GM21786 (cell line): ENCODE measurements around the gene LMNA.

Experiments used
- ATAC-seq: cut with Tn5 transposase; IDR thresholded peaks from one replicate; pipeline ENCODE4 v1.9.1; 2021; ENCODE audit not compliant: unreplicated experiment

LMNA gene

DNA sequence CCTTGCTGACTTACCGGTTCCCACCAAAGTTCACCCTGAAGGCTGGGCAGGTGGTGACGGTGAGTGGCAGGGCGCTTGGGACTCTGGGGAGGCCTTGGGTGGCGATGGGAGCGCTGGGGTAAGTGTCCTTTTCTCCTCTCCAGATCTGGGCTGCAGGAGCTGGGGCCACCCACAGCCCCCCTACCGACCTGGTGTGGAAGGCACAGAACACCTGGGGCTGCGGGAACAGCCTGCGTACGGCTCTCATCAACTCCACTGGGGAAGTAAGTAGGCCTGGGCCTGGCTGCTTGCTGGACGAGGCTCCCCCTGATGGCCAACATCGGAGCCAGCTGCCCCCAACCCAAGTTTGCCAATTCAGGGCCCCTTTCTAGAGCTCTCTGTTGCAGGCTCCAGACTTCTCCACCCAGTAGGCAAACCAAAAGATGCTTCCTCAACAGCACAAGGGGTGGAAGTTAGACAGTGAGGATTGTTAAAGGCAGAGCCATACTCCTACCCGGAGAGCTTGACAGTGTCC is 22.5 kb downstream of the LMNA start:
- no peak for ATAC-seq

DNA sequence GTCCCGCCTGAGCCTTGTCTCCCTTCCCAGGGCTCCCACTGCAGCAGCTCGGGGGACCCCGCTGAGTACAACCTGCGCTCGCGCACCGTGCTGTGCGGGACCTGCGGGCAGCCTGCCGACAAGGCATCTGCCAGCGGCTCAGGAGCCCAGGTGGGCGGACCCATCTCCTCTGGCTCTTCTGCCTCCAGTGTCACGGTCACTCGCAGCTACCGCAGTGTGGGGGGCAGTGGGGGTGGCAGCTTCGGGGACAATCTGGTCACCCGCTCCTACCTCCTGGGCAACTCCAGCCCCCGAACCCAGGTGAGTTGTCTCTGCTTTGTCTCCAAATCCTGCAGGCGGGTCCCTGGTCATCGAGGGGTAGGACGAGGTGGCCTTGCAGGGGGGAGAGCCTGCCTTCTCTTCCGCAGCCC is 24.0 kb downstream of the LMNA start:
- ATAC-seq = no peak

DNA sequence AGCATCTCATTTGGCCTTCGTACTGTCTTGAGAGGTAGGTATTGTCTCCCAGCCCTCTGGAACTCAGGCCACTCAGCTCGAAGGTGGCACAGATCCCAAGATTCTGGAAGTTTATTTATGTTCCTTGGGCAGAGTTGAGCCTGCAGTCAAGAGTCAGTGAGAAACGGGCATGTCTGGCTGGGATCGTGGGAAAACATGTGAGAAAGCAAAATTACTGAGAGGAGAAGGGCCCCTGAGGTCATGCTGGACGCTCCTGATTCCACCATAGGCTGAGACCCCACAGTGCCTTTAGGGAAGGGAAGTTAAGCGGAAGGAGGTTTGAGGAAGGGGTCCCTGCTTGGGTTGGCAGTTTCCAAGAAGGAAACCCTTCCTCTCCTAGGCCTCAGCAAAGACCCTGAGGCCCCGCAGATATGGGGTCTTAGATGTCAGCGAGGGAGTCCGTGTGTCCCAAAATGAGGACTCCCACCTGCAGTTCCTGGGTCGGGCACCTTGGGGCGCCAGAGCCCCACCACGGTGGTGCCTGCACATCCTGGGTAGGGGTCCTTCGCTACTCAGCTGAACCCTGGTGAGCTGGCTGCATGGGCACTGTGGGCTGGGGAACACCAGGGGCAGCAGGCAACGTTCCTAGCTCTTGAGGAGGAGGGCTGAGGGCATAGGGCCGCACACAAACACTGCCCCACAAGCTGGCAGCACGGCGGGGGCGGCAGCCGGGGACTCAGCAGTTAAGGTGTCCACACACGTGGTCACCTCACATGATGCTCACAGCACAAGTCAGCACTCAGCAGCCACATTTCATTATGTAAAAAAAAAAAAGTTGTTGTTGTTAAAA is 26.6 kb downstream of the LMNA start:
- ATAC-seq = no peak

DNA sequence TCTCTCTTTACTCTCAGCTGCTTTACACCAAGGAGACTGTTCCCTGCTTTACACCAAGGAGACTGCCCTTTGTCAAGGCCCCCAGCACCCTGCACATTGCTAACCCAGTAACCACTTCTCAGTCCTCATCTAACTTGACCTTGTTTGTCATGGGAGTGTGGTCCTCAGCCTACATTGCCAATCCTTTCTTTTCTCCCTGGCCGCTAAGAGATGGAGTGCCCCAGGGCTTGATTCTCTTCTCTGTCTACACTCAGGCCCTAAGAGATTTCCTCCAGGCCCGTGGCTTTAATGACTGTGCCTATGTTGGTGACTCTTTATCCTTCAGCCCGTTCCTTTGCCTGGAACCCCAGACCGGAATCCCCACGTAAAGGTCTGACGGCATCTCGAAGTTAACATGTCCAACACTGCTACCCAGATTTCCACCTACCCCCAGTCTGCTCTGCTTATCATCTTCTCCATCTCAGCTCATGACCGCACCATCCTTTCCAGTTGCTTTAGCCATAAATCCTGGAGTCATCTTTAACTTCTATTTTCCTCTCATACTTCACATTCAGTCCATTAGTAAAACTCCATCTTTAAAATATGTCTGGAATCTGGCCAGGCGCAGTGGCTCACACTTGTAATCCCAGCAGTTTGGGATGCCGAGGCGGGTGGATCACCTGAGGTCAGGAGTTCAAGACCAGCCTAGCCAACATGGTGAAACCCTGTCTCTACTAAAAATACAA is 29.4 kb downstream of the LMNA start:
- ATAC-seq = no peak

DNA sequence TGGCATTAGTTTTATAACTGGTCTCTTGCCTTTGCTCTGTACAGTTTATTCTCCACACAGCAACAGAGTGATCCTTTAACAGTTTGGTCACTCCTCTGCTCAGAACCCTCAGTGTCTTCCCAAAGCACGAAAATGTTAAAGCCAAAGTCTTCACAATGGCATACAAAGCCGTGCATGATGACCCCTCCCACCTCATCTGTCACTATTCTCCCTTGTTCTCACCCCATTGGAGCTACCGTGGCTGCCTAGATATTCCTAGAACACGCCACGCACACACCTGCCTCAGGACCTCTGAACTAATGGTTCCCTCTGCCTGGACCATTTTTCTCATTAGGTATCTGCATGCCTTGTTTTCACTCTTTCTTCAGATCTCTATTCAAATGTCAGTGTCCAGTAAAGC is 30.2 kb downstream of the LMNA start:
- ATAC-seq = no peak

DNA sequence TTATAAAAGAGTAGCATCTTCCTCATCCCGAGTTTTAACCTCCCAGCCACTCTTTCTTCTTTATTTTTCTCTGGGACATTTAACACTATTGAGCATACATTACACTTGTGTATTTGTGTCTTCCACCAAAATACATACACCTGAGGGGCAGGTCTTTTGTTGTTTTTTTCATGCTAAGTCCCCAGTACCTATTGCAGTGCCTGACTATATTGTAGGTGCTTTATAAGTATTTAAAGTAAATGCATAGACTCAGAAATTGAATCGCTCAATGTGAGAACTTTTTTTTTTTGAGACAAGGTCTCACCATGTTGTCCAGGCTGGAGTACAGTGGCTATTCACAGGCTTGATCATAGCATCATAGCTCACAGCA is 31.1 kb downstream of the LMNA start:
- ATAC-seq = no peak

DNA sequence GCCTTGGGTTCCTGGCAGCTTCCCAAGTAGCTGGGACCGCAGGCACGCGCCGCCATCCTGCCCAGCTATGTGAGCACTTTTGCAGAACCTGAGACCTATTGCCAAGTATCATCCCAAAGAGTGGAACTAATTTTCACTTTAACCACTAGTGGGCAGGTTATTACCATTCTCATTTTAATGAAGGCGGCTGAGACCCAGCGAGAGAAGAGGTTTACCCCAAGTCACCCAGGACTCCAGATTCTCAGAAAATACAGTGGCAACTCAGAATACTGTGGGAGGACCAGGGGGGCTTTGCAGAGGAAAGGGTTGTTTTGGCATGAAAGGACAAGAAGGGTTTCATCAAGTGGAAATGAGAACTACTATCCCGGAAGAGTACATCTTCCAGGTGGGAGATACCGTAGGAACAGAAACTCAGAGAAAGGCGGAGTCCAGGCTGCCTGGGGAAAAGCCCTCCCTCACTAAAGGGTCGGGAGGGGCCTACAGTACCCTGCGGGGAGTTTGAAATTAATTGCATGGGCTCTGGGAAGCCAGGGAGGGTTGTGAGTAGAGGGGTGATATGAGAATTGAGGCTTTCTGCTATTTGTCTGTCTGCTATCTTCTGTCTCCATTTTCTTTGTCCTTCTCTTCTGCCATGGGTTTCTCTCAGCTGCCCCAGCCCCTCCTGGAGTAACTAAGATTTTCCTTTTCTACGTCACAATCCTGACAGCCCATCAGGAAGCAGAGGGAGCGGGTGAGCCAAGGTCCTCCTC is 31.7 kb downstream of the LMNA start:
- no peak for ATAC-seq

DNA sequence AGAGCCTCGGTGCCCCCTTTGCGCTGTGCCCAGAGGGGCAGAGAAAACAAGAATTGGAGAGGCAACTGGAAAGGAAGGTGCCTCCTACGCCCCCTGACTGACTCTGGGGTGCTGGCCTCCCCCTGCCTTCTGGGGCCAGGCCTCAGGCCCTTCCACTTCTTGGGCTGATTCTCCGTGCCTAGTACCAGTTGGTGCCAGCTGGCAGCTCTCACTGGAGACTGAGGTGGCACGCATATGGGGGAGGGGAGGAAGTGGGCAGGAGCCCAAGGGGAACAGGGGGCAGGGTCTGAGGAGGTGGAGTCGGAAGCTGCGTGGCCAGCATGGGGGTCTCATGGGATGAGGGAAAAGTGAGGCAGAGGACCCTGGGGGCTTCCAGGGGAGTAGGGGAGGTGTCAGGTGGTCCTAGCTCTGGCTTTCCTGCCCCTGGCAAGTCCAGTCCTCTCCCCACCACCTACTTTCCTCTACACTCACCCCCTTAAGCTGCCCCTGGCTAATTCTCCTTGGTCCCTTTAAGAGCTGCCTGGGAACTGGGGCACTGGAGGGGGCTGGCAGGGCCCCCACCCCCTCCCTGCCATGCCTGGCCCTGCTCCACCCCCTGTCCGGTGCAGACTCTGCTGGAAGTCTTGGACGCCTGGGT is 32.4 kb downstream of the LMNA start:
- ATAC-seq = no peak

DNA sequence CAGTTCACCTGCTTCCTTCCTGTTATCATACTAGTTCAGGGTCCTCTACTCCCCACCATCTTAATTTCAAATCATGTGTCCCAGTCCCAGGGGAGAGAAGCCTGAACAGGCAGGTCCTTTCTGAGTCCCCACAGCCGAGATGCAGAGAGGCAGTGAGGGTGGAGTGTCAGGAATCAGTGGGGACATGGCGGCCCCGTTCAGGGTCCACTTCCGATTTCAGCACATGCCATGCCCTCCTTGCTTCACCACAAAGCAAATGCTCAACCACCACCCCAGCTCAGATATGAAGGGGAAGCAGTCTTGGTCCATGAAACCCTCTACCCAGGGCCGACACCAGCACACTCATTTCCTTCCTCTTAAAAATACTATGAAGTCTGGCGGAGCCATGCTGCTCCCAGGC is 33.7 kb downstream of the LMNA start:
- no peak for ATAC-seq

DNA sequence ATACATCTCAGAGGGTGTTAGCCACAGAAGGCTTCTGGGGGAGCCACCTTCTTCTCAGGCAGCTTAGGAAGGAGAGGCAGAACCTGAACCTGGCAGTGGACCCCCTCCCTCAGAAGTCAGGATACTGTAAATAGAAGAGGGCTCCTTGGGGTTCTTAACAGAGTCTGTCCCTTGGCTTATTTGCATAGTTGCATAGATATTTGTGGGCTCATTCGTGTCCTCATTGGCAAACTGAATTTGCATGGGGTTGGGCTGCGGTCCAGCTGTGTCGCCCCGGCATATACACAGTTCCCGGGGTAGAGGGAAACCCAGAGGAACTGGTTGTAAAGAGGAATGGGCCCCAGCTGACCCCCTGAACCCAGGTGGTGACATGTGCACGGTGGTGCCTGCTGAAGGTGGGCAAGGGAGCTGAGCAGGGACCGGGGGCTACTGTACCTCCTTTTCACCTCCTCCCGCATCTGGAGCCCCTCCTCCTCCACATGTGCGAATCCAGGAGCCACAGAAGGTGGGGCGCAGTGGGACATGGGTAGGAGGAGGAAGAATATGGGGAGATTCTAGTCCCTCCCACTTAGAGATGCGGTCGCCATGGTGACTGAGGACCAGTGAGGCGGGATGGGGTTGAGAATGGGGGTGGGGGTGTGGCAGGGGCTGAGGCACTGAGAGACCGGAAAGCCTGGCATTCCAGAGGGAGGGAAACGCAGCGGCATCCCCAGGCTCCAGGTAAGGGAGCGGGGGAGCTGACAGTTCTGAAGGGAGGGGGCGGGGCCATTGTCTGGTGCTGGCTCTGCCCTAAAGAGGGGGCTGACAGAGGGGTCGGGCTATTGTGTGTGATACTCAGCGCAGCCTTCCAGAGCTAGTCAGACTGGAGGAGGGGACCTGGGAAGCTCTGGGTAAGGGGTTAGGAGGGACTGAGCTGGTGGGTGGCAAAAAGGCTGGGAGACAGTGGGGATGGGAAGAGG is 35.1 kb downstream of the LMNA start:
- ATAC-seq = peak; percentile 33

DNA sequence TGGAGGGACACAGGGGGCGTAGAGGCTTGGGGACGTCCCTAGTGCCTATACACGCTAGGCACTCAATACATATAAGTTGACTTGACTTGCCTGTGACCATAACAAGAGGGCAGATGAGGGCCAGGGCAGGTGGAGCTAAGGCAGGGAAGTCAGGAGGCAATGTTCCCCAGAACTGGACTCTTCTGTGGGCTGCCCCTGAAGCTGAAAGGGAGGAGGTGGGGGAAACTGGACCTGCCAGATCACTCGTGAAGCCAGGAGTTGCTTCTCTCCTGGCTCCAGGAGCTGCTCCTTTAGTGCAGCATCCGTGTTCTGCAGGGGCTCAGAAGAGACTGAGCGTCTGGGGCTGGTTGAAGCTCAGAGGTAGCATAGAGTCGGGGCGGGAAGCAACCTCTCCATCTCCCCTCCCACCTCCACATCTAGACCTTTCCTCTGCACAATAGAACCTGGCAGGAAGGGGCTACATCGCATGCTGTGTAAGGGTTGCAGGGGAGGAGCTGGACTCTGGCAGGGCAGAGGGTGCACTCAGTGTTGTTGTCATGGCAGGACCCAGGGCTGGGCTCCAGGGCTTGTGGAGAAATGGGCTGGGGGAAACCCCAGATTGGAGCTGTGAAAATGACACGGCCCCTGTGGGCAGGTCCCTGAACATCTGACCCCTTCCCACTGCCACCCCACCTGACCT is 36.0 kb downstream of the LMNA start:
- ATAC-seq = no peak

DNA sequence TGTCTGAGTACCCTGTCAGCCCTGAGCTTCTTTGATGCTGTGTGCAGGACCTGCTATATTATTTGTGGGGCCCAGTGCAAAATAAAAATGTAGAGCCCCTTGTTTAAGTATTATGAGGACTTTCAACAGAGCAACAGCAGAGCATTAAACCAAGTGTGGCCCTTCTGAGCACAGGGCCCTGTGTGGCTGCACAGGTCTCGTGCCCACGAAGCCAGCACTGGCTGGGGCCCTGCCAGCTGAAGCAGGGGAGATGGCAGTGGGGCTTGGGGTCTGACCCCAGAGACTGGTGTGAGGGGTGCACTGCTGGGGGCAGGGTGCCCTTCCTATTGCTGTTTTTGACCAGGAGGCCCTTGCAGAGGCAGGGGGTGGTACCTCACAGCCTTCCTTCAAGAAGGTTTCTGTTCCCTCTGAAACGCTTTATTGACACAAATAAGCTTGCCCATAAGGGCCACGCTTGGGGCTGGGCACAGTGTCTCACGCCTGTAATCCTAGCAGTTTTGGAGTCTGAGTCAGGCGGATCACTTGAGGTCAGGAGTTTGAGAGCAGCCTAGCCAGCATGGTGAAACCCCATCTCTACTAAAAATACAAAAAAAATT is 36.7 kb downstream of the LMNA start:
- ATAC-seq = peak; percentile 33

DNA sequence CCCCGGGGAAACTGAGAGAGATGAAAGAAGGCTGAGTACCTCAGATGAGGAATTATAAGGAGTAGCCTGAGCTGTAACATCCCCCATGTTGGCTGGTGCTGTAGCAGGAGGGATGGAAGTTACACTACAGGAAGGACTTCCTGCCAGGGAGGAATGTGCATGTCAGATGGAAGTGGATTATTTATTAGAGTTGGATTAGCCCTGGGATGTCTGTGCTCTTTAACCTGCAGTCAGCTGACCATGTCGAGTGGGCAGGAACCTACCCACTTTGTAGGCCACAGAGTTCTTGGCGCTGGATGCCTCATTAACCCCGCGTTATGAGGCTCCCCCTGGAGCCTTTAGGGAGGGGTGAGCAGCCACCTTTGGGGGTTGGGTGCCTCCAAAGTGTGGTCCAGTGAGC is 38.1 kb downstream of the LMNA start:
- no peak for ATAC-seq

DNA sequence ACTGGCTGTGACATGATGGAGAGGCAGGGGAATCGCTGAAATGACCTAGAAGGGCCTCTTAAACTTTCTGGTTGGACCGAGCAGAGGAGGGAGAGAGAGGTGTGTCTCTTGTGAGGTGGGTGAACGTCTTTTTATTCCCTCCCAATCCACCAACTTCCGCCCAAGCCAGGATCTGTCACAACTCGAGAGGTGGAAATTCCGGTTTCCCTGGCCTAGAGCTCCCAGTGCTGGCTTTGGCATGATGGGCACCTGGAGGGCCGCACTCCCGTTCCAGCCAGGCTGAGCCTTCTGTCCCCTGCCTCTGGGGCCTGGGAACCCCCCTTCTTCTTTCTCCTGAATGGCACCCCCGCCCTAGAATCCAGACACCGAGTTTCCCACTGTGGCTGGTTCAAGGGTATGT is 38.9 kb downstream of the LMNA start, which contains the start of gene SEMA4A:
Gene SEMA4A (plus strand): TSS at position 224 of the 400 bp plus-strand sequence. CDS start 994 bp downstream, outside the sequence.
- no peak for ATAC-seq

DNA sequence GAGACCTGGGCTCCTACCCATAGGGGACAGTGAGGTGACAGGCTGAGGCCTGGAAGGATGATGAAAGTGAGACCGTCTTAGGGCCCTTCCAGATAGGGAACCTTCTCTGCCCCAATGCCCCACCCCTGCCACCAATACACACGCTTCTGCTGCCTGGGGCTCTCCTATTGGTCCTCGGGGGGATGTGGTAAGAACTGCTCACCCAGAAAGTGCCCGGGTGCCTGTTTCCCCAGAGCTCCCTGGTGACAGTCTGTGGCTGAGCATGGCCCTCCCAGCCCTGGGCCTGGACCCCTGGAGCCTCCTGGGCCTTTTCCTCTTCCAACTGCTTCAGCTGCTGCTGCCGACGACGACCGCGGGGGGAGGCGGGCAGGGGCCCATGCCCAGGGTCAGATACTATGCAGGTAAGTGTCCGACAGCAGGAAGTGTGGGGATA is 39.8 kb downstream of the LMNA start:
- ATAC-seq = peak; percentile 54

DNA sequence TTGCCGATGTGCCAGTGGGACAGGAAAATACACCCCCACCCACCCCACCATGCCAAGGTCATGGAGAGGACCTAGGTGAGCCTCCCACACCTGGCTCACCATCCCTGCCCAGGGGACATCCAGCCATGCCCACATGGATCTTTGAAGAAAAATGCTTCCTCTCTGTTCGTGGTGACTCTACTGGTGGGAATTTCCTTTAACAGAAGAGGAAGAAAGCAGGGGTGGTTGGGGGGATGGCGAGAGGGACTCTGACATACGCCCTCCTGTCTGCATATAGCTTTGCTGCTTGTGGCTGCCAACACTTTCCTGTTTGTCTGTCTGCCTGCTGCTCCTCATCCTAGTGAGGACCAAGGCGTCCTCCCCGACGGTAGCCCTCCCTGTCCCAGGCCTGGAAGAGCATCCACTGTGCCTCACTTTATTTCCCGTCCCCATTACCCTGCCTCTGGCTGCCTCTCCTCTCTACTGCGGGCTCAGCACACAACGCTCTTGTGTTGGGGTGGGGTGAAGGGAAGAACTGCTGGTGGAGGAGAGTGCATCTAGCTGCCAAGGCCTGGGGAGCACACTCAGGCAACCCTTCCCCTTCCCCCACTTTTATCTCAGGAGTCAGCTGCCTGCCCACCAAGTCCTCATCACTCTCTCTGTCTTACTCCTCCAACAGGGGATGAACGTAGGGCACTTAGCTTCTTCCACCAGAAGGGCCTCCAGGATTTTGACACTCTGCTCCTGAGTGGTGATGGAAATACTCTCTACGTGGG is 41.4 kb downstream of the LMNA start:
- no peak for ATAC-seq

DNA sequence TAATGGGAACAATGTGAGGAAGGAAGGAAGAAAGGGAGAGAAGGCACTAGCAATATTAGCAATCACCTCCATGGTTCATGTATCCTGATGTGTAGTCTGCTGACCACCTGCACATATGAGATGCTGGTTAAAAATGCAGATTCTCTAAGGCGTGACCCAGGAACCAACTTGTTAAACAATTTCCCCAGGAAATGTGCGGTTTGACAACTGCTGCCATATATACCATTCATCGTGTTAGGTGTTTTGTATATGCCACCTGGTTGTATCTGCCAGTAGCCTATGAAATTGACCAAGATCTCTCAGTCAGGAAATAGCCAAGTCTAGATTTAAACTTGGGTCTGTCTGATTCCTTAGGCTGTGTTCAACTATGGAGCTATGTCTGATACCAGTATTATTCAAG is 43.0 kb downstream of the LMNA start:
- ATAC-seq = no peak

DNA sequence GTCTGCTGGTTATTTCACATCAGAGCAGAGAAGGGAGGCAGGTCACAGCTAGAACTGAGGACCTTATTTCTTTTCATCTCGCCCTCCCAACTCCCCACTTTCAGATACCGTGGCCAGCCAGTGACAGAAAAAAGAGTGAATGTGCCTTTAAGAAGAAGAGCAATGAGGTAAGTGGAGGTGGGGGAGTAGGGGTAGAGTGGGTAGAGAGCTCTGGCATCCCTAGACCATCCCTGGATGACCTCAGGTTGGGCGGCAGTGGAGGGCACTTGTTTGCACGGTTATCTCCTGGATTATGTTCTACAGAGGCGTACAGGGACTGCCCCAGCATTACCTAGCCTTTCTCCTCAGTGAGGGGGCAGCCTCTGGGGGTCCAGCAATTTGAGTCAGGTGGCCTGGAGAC is 43.5 kb downstream of the LMNA start:
- ATAC-seq = no peak
